Neuronal stem cell (in vitro differentiated cells): ENCODE measurements around the gene KLHL18.
"Not testable (repeated sequence)": the region's sequence is repeated elsewhere in the genome, so short reads cannot be mapped to it uniquely, and the experiment has no call there.

Experiments used
- DNase-seq: peaks from one replicate; pipeline ENCODE4 v3.0.0-alpha.2; 2013; ENCODE audit warnings: low spot score
- H2AFZ ChIP-seq: one replicate; pipeline ENCODE4 v1.6.1; 2013; ENCODE audit warnings: mild to moderate bottlenecking, low read length, inconsistent platforms
- H2AK5ac ChIP-seq: 2 replicates; pipeline ENCODE4 v1.6.1; 2013; ENCODE audit warnings: low read depth, mild to moderate bottlenecking, inconsistent platforms, low read length, moderate library complexity, mixed read lengths
- H2BK120ac ChIP-seq: 2 replicates; pipeline ENCODE4 v1.6.1; 2013; ENCODE audit warnings: low read depth, mild to moderate bottlenecking, inconsistent platforms, low read length, moderate library complexity, mixed read lengths
- H2BK12ac ChIP-seq: one replicate; pipeline ENCODE4 v1.6.1; 2013; ENCODE audit warnings: low read length, inconsistent platforms
- H2BK15ac ChIP-seq: 2 replicates; pipeline ENCODE4 v1.6.1; 2013; ENCODE audit warnings: mild to moderate bottlenecking, low read length, inconsistent platforms, mixed read lengths
- H2BK5ac ChIP-seq: one replicate; pipeline ENCODE4 v1.6.1; 2013; ENCODE audit warnings: inconsistent platforms, mild to moderate bottlenecking, low read length, moderate library complexity
- H3K14ac ChIP-seq: one replicate; pipeline ENCODE4 v1.6.1; 2013; ENCODE audit warnings: low read length, inconsistent platforms
- H3K18ac ChIP-seq: 2 replicates; pipeline ENCODE4 v1.6.1; 2013; ENCODE audit warnings: low read length, inconsistent platforms
- H3K23ac ChIP-seq: 2 replicates; pipeline ENCODE4 v1.6.1; 2013; ENCODE audit warnings: low read depth, mild to moderate bottlenecking, mixed read lengths, low read length, inconsistent platforms; ENCODE audit not compliant: poor library complexity
- H3K27ac ChIP-seq: replicated peaks from 3 replicates; pipeline ENCODE4 v1.5.1; 2013; ENCODE audit warnings: low read length, inconsistent platforms
- H3K27me3 ChIP-seq, 3 experiments: 2 replicates each; pipeline ENCODE4 v1.6.1; 2013; ENCODE audit warnings: low read length in 3 of 3, mild to moderate bottlenecking in 2 of 3, inconsistent platforms in 1 of 3, low read depth in 1 of 3, mixed read lengths in 1 of 3, moderate library complexity in 1 of 3; ENCODE audit not compliant: control insufficient read depth in 3 of 3, insufficient read depth in 3 of 3
- H3K36me3 ChIP-seq, 2 donors: replicated peaks in 1 of 2; 2 replicates each; pipeline ENCODE4 v1.6.1; 2013; ENCODE audit warnings: low read length in 2 of 2; ENCODE audit not compliant: control insufficient read depth in 2 of 2, insufficient read depth in 2 of 2
- H3K4ac ChIP-seq: 2 replicates; pipeline ENCODE4 v1.6.1; 2013; ENCODE audit warnings: inconsistent platforms, mild to moderate bottlenecking, low read length, moderate library complexity
- H3K4me1 ChIP-seq, 2 donors: 1 replicate in 1 of 2; 2 replicates in 1 of 2; pipeline ENCODE4 v1.6.1; 2013; ENCODE audit warnings: low read length in 2 of 2, low read depth in 1 of 2; ENCODE audit not compliant: control insufficient read depth in 2 of 2, insufficient read depth in 1 of 2
- H3K4me2 ChIP-seq: one replicate; pipeline ENCODE4 v1.6.1; 2013; ENCODE audit warnings: mild to moderate bottlenecking, low read length, inconsistent platforms; ENCODE audit not compliant: insufficient read depth, poor library complexity, severe bottlenecking
- H3K4me3 ChIP-seq, 2 donors: 2 replicates each; pipeline ENCODE4 v1.5.1; 2013; ENCODE audit warnings: low read length in 2 of 2, mild to moderate bottlenecking in 2 of 2, inconsistent platforms in 1 of 2, moderate library complexity in 1 of 2
- H3K79me1 ChIP-seq: one replicate; pipeline ENCODE4 v1.6.1; 2013; ENCODE audit warnings: low read depth, mild to moderate bottlenecking, inconsistent platforms, low read length, moderate library complexity
- H3K9ac ChIP-seq: one replicate; pipeline ENCODE4 v1.6.1; 2013; ENCODE audit warnings: mild to moderate bottlenecking, low read depth, low read length, inconsistent platforms; ENCODE audit not compliant: poor library complexity
- H3K9me3 ChIP-seq, 2 donors: replicated peaks in 1 of 2; 2 replicates each; pipeline versions ENCODE3 to v1.6.1; 2013; ENCODE audit warnings: low read length in 2 of 2, mild to moderate bottlenecking in 2 of 2, inconsistent platforms in 1 of 2, low read depth in 1 of 2, mixed read lengths in 1 of 2, moderate library complexity in 1 of 2; ENCODE audit not compliant: control insufficient read depth in 2 of 2, insufficient read depth in 1 of 2
- H4K8ac ChIP-seq: one replicate; pipeline ENCODE4 v1.6.1; 2013; ENCODE audit warnings: low read depth, mild to moderate bottlenecking, inconsistent platforms, low read length, moderate library complexity
- H4K91ac ChIP-seq: one replicate; pipeline ENCODE4 v1.6.1; 2013; ENCODE audit warnings: low read length, low read depth, mild to moderate bottlenecking, inconsistent platforms; ENCODE audit not compliant: poor library complexity
- WGBS, 2 donors: extraction: QIAGEN DNeasy Blood & Tissue Kit; methylation state at CpG; one replicate each; pipeline ENCODE4 v1.1.7; 2013; ENCODE audit warnings: missing lambda C conversion rate in 2 of 2, mixed read lengths in 1 of 2; ENCODE audit not compliant: insufficient read length in 2 of 2, insufficient replicate concordance in 1 of 2; ENCODE audit errors: extremely low coverage in 2 of 2; 5-methylcytosine and 5-hydroxymethylcytosine counted together

Gene KLHL18

DNA sequence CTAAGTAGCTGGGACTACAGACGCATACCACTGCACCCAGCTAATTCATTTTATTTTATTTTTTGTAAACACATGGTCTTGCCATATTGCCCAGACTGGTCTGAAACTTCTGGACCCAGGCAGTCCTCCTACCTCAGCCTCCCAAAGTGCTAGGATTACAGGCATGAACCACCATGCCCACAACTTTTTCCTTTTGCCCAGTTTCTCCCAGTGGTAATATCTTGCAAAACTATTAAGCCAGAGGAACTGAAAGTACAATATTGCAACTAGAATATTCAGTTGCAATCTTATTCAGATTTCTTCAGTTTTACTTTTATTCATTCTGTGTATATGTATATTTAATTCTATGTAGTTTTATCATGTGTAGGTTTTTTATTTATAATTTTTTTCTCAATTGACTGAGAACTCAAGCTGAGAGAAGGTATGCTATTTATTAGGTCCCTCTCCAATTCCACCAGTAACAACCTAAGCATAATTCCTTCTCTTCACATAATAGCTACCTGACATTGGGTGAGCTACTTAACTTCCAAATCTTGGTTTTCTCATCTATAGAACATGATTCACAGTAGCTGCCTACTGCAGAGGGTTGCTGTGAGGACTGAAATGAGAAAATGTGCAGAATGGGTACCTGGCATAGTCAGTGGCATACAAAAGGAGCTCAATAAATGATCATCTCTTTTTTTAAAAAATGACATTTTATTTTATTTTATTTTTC, 30.8 kb downstream of the KLHL18 start:
- H3K4me3 ChIP-seq = no peak overlapping the region
- no peak overlapping the region for H2AK5ac ChIP-seq
- H3K27me3 ChIP-seq = no peaks in the 10 kb centered on the region
- no peak overlapping the region for H3K9ac ChIP-seq
- no peak for DNase-seq
- H3K36me3 ChIP-seq = peaks cover 0 to 4% of the 10 kb centered on the region in 2 donors
- no peak overlapping the region for H3K4ac ChIP-seq
- peaks cover 3 to 4% of the 10 kb centered on the region in 2 donors for H3K9me3 ChIP-seq
- no peaks in the 10 kb centered on the region for H3K4me1 ChIP-seq
- no peak overlapping the region for H2BK12ac ChIP-seq
- WGBS, 2 donors = no CpG with 5 or more reads among the region's 1 CpG
- no peak overlapping the region for H2AFZ ChIP-seq
- H2BK15ac ChIP-seq = no peak overlapping the region
- H2BK120ac ChIP-seq = no peak overlapping the region
- H3K14ac ChIP-seq = no peak overlapping the region
- no peak overlapping the region for H2BK5ac ChIP-seq
- H3K23ac ChIP-seq = no peak overlapping the region
- peaks cover 2% of the 10 kb centered on the region for H3K79me1 ChIP-seq
- H4K91ac ChIP-seq = no peak overlapping the region
- no peak overlapping the region for H3K4me2 ChIP-seq
- no peak overlapping the region for H4K8ac ChIP-seq
- no peak overlapping the region for H3K27ac ChIP-seq
- H3K18ac ChIP-seq = no peak overlapping the region

DNA sequence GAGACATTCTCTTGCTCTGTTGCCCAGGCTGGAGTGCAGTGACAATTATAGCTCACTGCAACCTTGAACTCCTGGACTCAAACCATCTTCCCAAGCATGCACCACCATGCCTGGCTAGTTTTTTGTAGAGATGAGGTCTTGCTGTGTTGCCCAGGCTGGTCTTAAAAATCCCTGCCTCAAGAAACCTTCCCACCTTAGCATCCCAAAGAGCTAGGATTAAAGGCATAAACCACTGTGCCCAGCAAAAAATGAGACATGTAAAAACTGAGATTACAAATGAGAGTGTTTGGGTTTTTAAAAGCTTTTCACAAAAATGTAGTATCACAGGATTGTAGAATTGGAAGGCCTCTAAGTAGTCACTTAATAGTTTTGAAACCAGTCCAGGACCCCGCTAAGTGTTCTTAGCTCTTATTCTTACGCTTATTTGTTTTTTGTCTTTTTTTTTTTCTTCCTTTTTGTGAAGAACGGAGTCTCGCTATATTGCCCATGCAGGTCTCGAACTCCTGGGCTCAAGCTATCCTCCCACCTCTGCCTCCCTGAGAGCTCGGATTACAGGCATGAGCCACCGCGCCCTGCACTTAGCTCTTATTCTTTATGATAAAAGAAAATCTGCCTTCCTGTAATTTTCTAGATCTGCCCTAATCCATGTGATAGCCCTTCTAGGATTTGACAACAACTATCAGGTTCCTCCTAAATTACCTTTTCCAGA, 31.5 kb downstream of the KLHL18 start:
- WGBS, 2 donors = no CpG with 5 or more reads among the region's 8 CpGs
- no peak overlapping the region for H3K14ac ChIP-seq

DNA sequence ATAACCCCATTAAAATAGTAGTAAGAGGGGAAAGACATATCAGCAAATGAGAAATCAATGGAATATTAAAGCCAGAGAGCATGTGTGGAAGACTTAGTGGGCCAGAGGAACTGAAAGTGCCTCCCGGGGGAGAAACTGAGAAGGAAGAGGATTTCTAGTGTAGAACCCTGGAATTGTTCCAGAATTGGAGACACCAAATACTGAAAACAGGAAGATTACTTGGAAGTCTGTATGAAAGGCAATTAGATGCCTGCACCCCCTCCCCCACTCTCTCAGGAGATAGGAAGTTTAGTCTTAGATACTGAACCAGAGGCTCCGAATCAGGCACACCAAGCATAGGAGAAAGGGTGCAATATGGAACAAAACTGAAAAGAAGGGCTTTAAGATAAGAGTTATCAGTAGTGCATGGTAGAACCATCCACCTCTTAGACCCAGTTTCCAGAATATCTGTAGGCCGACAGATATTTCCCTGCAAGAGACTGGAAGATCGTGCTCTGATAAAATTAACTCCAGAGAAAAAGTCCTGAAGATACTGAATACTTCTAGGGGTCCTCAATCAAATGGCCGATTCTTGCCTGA, 32.4 kb downstream of the KLHL18 start:
- no peak overlapping the region for H2AFZ ChIP-seq
- no peak overlapping the region for H3K27ac ChIP-seq

More for the DNA sequence above, 31.5 kb downstream of the KLHL18 start:
- Histone ChIP-seq H2BK5ac (no peak overlapping the region), H3K9me3 (peaks cover 3 to 4% of the 10 kb centered on the region in 2 donors), H3K4me3 (no peak overlapping the region), H4K8ac (no peak overlapping the region), H3K9ac (no peak overlapping the region), H2BK12ac (no peak overlapping the region), H4K91ac (no peak overlapping the region), H2BK15ac (no peak overlapping the region), H3K18ac (no peak overlapping the region), H3K23ac (no peak overlapping the region), H2BK120ac (no peak overlapping the region), H3K4me2 (no peak overlapping the region), H3K27ac (no peak overlapping the region), H3K27me3 (no peaks in the 10 kb centered on the region), H3K4ac (no peak overlapping the region), H3K79me1 (peaks cover 2% of the 10 kb centered on the region), H2AK5ac (no peak overlapping the region), H3K36me3 (peaks cover 0 to 4% of the 10 kb centered on the region in 2 donors), H2AFZ (no peak overlapping the region), H3K4me1 (no peaks in the 10 kb centered on the region)
- DNase-seq = no peak

DNA sequence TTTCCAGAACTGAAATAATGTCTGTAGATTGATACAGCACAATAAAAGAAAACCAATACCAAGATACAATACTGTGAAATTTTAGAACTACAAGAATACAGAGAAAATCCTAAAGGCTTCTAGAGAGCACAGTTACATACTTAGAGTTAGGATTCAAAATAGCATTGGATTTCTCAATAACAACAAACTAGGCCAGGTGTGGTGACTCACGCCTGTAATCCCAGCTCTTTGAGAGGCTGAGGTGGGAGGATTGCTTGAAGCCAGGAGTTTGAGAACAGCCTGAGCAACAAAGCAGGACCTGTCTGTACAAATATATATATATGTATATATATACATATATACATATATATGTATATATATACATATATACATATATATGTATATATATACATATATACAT, 33.4 kb downstream of the KLHL18 start:
- not testable (repeated sequence) for H3K27ac ChIP-seq, H3K23ac ChIP-seq, H3K4me2 ChIP-seq, H3K9me3 ChIP-seq, H3K79me1 ChIP-seq, H2BK5ac ChIP-seq, H3K18ac ChIP-seq, H3K9ac ChIP-seq, H3K14ac ChIP-seq, H2BK120ac ChIP-seq, DNase-seq, H2BK15ac ChIP-seq, H2AFZ ChIP-seq, H3K27me3 ChIP-seq, H4K8ac ChIP-seq, H3K4me3 ChIP-seq, H3K4me1 ChIP-seq, H3K4ac ChIP-seq, H4K91ac ChIP-seq, H2AK5ac ChIP-seq, H2BK12ac ChIP-seq
- no CpG with 5 or more reads among the region's 1 CpG for WGBS, 2 donors
- peaks cover 5 to 24% of the 10 kb centered on the region in 2 donors for H3K36me3 ChIP-seq

More for the DNA sequence above, 32.4 kb downstream of the KLHL18 start:
- Histone ChIP-seq H4K8ac (no peak overlapping the region), H3K9ac (no peak overlapping the region), H2AK5ac (no peak overlapping the region), H3K27me3 (no peaks in the 10 kb centered on the region), H2BK5ac (no peak overlapping the region), H3K4me1 (no peaks in the 10 kb centered on the region), H3K79me1 (no peaks in the 10 kb centered on the region), H3K4me3 (no peak overlapping the region), H4K91ac (no peak overlapping the region), H3K4ac (no peak overlapping the region), H2BK12ac (no peak overlapping the region), H2BK15ac (no peak overlapping the region), H3K36me3 (peaks cover 2 to 14% of the 10 kb centered on the region in 2 donors), H3K14ac (no peak overlapping the region), H3K23ac (no peak overlapping the region), H3K18ac (no peak overlapping the region), H3K9me3 (peaks cover 3% of the 10 kb centered on the region in 2 donors), H2BK120ac (no peak overlapping the region), H3K4me2 (no peak overlapping the region)
- WGBS, 2 donors = no CpG with 5 or more reads among the region's 5 CpGs
- no peak for DNase-seq
